Liver (tissue), 9 donors: Measurements from ENCODE around the gene ACOT13. TPM values are rescaled to one million over a fixed set of nuclear protein-coding genes. Genes with fewer than 3 reads are reported as not detected.
"Not testable (repeated sequence)": the region's sequence is repeated elsewhere in the genome, so short reads cannot be mapped to it uniquely, and the experiment has no call there.

ENCODE experiments used
- DNase-seq: peaks from one replicate; pipeline ENCODE4 v3.0.0-alpha.2; 2017; ENCODE audit warnings: low spot score
- H3K27ac ChIP-seq, 2 donors: one replicate each; pipeline ENCODE4 v1.7.0; 2013; ENCODE audit warnings: inconsistent platforms in 2 of 2, low read length in 2 of 2, control low read depth in 1 of 2, low read depth in 1 of 2, mild to moderate bottlenecking in 1 of 2
- H3K27me3 ChIP-seq, 4 donors: one replicate each; pipeline versions ENCODE4 v1.6.1 to v1.7.0; 2013; ENCODE audit warnings: low read length in 3 of 4, inconsistent platforms in 1 of 4, mild to moderate bottlenecking in 1 of 4, moderate library complexity in 1 of 4; ENCODE audit not compliant: control insufficient read depth in 4 of 4, insufficient read depth in 4 of 4
- H3K36me3 ChIP-seq, 4 donors: one replicate each; pipeline versions ENCODE4 v1.6.1 to v1.7.0; 2013; ENCODE audit warnings: low read length in 3 of 4, mild to moderate bottlenecking in 3 of 4, low read depth in 1 of 4, moderate library complexity in 1 of 4; ENCODE audit not compliant: control insufficient read depth in 4 of 4, insufficient read depth in 3 of 4
- H3K4me1 ChIP-seq, 4 donors: one replicate each; pipeline versions ENCODE4 v1.6.1 to v1.7.0; 2013; ENCODE audit warnings: low read length in 3 of 4, mild to moderate bottlenecking in 3 of 4, moderate library complexity in 1 of 4; ENCODE audit not compliant: control insufficient read depth in 4 of 4, insufficient read depth in 4 of 4
- H3K4me3 ChIP-seq, 3 donors: one replicate each; pipeline versions ENCODE4 v1.6.1 to v1.7.0; 2013; ENCODE audit warnings: low read length in 3 of 3, control low read depth in 1 of 3, low read depth in 1 of 3, mild to moderate bottlenecking in 1 of 3
- H3K9ac ChIP-seq, 2 donors: one replicate each; pipeline ENCODE4 v1.7.0; 2013; ENCODE audit warnings: low read length in 2 of 2, mild to moderate bottlenecking in 2 of 2, moderate library complexity in 2 of 2, control low read depth in 1 of 2, low read depth in 1 of 2
- H3K9me3 ChIP-seq, 4 donors: one replicate each; pipeline versions ENCODE4 v1.6.1 to v1.7.0; 2013; ENCODE audit warnings: low read length in 3 of 4; ENCODE audit not compliant: control insufficient read depth in 4 of 4
- ATF3 ChIP-seq: IDR thresholded peaks from 2 replicates; pipeline ENCODE4 v1.6.1; 2016; ENCODE audit warnings: antibody characterized with exemption
- CTCF ChIP-seq: fragments of 150-350 bp; IDR thresholded peaks from 2 replicates; pipeline ENCODE4 v1.5.1; 2017; ENCODE audit warnings: improper control_type of control experiment, low read depth, low read length; ENCODE audit not compliant: missing input control
- EGR1 ChIP-seq, 2 donors: IDR thresholded peaks; 2 replicates each; pipeline ENCODE4 v1.6.1; 2016 to 2018; ENCODE audit warnings: antibody characterized with exemption in 2 of 2, low read depth in 2 of 2
- FOXA1 ChIP-seq: IDR thresholded peaks from 2 replicates; pipeline ENCODE4 v1.6.1; 2016; ENCODE audit warnings: antibody characterized with exemption
- FOXA2 ChIP-seq: IDR thresholded peaks from 2 replicates; pipeline ENCODE4 v1.6.1; 2016; ENCODE audit warnings: antibody characterized with exemption
- GABPA ChIP-seq, 2 donors: IDR thresholded peaks in 1 of 2; conservative IDR thresholded peaks in 1 of 2; 2 replicates each; pipeline ENCODE4 v1.6.1; 2016; ENCODE audit warnings: antibody characterized with exemption in 2 of 2, mild to moderate bottlenecking in 1 of 2, moderate library complexity in 1 of 2
- HNF4A ChIP-seq, 2 donors: conservative IDR thresholded peaks; 2 replicates each; pipeline ENCODE4 v1.6.1; 2016; ENCODE audit warnings: antibody characterized with exemption in 2 of 2, mild to moderate bottlenecking in 2 of 2
- HNF4G ChIP-seq: IDR thresholded peaks from 2 replicates; pipeline ENCODE4 v1.6.1; 2016; ENCODE audit warnings: antibody characterized with exemption
- JUND ChIP-seq, 2 donors: IDR thresholded peaks; 2 replicates each; pipeline ENCODE4 v1.6.1; 2016; ENCODE audit warnings: antibody characterized with exemption in 2 of 2
- NR2F2 ChIP-seq: IDR thresholded peaks from 2 replicates; pipeline ENCODE4 v1.6.1; 2016; ENCODE audit warnings: antibody characterized with exemption
- RAD21 ChIP-seq, 2 donors: IDR thresholded peaks; 2 replicates each; pipeline ENCODE4 v1.6.1; 2016; ENCODE audit warnings: antibody characterized with exemption in 2 of 2, mild to moderate bottlenecking in 2 of 2
- REST ChIP-seq: IDR thresholded peaks from 2 replicates; pipeline ENCODE4 v1.6.1; 2016; ENCODE audit warnings: antibody characterized with exemption, mild to moderate bottlenecking
- SP1 ChIP-seq: IDR thresholded peaks from 2 replicates; pipeline ENCODE4 v1.6.1; 2018; ENCODE audit warnings: antibody characterized with exemption, mild to moderate bottlenecking
- TAF1 ChIP-seq: conservative IDR thresholded peaks from 2 replicates; pipeline ENCODE4 v1.6.1; 2016; ENCODE audit warnings: antibody characterized with exemption, mild to moderate bottlenecking
- YY1 ChIP-seq: IDR thresholded peaks from 2 replicates; pipeline ENCODE4 v1.6.1; 2016; ENCODE audit warnings: antibody characterized with exemption, mild to moderate bottlenecking
- WGBS: extraction: QIAGEN DNeasy Blood & Tissue Kit; methylation state at CpG from one replicate; pipeline ENCODE4 v1.1.7; 2013; 5-methylcytosine and 5-hydroxymethylcytosine counted together
- polyA plus RNA-seq, 2 donors: library from polyadenylated mRNA; stranded (reverse) in 1 of 2; unstranded in 1 of 2; fragments of 200-250 nt in 1 of 2; fragments of >200 nt in 1 of 2; fragmentation: Nextera tagmentation in 1 of 2; extraction: Ambion mirVana in 1 of 2; gene quantifications; one replicate each; pipeline versions ENCODE4 v1.2.1 to v1.2.3, GENCODE V29; 2013 to 2015
- total RNA-seq, 2 donors: library from RNA; depleted of rRNA; stranded (reverse); fragments of >200 nt; gene quantifications; one replicate each; pipeline ENCODE4 v1.2.3, GENCODE V29; 2014
- donor health status: healthy.
- donor health status: healthy.
- donor health status: healthy.
- donor health status: healthy.
- donor health status: healthy.

ACOT13 gene
- total and polyA plus RNA-seq, 4 donors, result 9.9 to 90.0 (median 21.3) TPM

DNA sequence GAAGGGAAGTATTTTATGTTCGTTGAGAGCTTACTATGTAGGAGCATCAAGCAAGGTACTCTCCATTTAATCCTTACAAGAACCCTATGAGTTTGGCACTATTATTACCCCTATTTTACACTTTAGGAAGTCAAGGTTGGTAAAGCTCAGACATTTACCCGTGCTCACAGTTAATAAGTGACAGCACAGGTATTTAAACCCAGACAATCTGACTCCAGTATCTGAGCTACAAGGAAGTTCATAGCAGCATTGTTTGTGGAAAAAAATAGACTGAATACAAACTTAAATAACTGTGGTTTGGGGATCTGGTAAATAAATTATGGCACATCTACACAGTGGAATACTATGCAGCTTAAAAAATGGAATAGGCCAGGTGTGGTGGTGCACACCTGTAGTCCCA is 86.7 kb downstream of the ACOT13 start:
- H3K9me3 ChIP-seq, result no peaks in the 10 kb centered on the region
- H3K9ac ChIP-seq, result no peak overlapping the region
- no peak overlapping the region for H3K27ac ChIP-seq
- H3K27me3 ChIP-seq, result no peaks in the 10 kb centered on the region
- no peaks in the 10 kb centered on the region for H3K36me3 ChIP-seq
- DNase-seq, result no peak
- H3K4me1 ChIP-seq, result no peaks in the 10 kb centered on the region
- TF ChIP-seq YY1 (no peak), FOXA2 (no peak), HNF4G (no peak), HNF4A (conservative IDR thresholded peaks at IDR 0.05) (no peak), SP1 (no peak), RAD21 (IDR thresholded peaks at IDR 0.05) (no peak), FOXA1 (no peak), JUND (IDR thresholded peaks at IDR 0.05) (no peak), REST (no peak), CTCF (no peak), TAF1 (no peak), GABPA (IDR thresholded peaks at IDR 0.05 in 1 of 2, conservative IDR thresholded peaks at IDR 0.05 in 1 of 2) (no peak), EGR1 (IDR thresholded peaks at IDR 0.05; ENCODE audit: low read depth in 2 of 2) (no peak), NR2F2 (no peak), ATF3 (no peak)
- H3K4me3 ChIP-seq, result no peak overlapping the region
- WGBS, result 78% methylated on average over 2 of the region's 2 CpGs

- not testable (repeated sequence) for H3K27me3 ChIP-seq, H3K4me3 ChIP-seq, DNase-seq, H3K4me1 ChIP-seq, H3K36me3 ChIP-seq, H3K9ac ChIP-seq, H3K27ac ChIP-seq, H3K9me3 ChIP-seq
- WGBS, result 91% methylated on average over 4 of the region's 4 CpGs
Measured at GRCh38 chr6:24754378-24754777, 87.5 kb downstream of the ACOT13 start.

Other genes starting within 250 kb of the ACOT13 start
- gene GPLD1, start 177.5 kb upstream of the ACOT13 start, total RNA-seq, result 10 to 100 TPM; 24.0 to 62.0 TPM
- gene GPLD1, start 177.5 kb upstream of the ACOT13 start, polyA plus RNA-seq, result 10 to 100 TPM; 15.5 to 20.5 TPM
- gene ALDH5A1, start 172.1 kb upstream of the ACOT13 start, total RNA-seq, result 10 to 100 TPM; 19.8 to 26.8 TPM
- 10 to 100 TPM; 18.2 to 19.5 TPM for gene ALDH5A1, start 172.1 kb upstream of the ACOT13 start, polyA plus RNA-seq
- gene KIAA0319, start 20.9 kb upstream of the ACOT13 start, total RNA-seq, result under 1 TPM in 1 of 2 donors, not detected in 1; under 0.01 TPM
- gene KIAA0319, start 20.9 kb upstream of the ACOT13 start, polyA plus RNA-seq, result under 1 TPM in 1 of 2 donors, not detected in 1; 0.01 TPM
- gene TDP2, start 178 bp upstream of the ACOT13 start, total RNA-seq, result 10 to 100 TPM; 17.9 to 24.3 TPM
- gene TDP2, start 178 bp upstream of the ACOT13 start, polyA plus RNA-seq, result 10 to 100 TPM; 16.5 to 19.1 TPM
- gene C6orf62, start 52.1 kb downstream of the ACOT13 start, total RNA-seq, result 10 to 100 TPM; 50.0 to 58.6 TPM
- 10 to 100 TPM; 29.6 to 48.8 TPM for gene C6orf62, start 52.1 kb downstream of the ACOT13 start, polyA plus RNA-seq
- gene GMNN, start 107.9 kb downstream of the ACOT13 start, total RNA-seq, result 10 to 100 TPM in 1 of 2 donors, 1 to 10 TPM in 1; 8.4 to 34.9 TPM
- 10 to 100 TPM in 1 of 2 donors, 1 to 10 TPM in 1; 8.6 to 13.5 TPM for gene GMNN, start 107.9 kb downstream of the ACOT13 start, polyA plus RNA-seq
- gene ARMH2, start 131.8 kb downstream of the ACOT13 start, total RNA-seq, result not detected
- not detected for gene ARMH2, start 131.8 kb downstream of the ACOT13 start, polyA plus RNA-seq